GM19193 (cell line): Measurements from ENCODE around the gene IFIT3.

Source experiments
- POLR2A ChIP-seq: IDR thresholded peaks from 4 replicates; pipeline ENCODE4 v1.6.1; 2011; ENCODE audit not compliant: insufficient read depth, insufficient read length; ENCODE audit errors: extremely low read depth

The IFIT3 gene

DNA sequence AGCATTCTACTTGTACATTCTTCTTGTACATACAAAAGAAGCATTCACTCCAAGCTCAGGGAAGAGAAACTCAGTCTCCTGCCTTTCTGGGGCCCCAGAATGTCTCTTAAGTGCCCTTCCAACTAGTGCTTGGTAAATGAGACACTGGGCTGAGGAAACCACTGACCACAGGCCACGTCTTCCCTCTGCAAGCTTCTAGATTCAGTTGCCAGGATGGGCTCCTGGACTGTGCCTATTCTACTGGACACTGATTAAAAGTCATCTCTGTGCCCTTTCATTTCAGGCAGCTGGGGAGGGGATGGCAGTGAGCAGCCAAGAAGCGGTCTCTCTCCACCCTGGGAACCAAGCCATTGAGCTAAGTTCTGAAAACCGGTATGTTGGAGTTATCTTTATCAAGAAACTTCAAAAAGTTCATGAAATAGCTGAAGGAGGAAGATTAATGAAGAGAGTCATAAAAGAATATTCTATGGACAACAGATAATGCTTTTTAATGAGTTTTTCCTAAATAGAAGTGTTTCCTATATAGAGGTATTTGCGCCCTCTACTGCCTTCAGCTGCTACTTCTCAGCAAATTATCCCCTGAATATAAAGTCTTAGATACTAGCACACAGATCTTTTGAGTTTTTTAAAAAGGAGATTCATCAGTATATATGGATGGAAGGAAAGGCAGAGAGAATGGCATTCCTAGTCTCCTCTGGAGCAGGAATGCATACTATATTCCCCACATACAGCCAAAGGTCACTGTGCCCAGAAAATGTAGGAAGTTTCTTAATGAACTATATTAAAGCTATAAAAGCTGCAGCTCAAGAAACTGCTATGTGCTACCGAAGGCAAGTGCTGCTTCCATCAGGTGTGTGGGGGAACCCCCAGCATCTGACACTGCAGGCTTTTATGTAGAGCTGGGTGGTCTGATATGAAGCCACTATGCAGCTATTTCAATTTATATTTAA, 41.6 kb downstream of the IFIT3 start:
- no peak for TF ChIP-seq POLR2A

- TF ChIP-seq POLR2A: no peak
Observed at GRCh38 chr10:89371079-89371478, 43.3 kb downstream of the IFIT3 start.

GRCh38 chr10:89371987-89372386, 44.2 kb downstream of the IFIT3 start:
- no peak for TF ChIP-seq POLR2A

GRCh38 chr10:89373916-89374711, 46.3 kb downstream of the IFIT3 start:
- TF ChIP-seq POLR2A: no peak

- no peak for TF ChIP-seq POLR2A
Observed at GRCh38 chr10:89374713-89375141, 46.9 kb downstream of the IFIT3 start.

DNA sequence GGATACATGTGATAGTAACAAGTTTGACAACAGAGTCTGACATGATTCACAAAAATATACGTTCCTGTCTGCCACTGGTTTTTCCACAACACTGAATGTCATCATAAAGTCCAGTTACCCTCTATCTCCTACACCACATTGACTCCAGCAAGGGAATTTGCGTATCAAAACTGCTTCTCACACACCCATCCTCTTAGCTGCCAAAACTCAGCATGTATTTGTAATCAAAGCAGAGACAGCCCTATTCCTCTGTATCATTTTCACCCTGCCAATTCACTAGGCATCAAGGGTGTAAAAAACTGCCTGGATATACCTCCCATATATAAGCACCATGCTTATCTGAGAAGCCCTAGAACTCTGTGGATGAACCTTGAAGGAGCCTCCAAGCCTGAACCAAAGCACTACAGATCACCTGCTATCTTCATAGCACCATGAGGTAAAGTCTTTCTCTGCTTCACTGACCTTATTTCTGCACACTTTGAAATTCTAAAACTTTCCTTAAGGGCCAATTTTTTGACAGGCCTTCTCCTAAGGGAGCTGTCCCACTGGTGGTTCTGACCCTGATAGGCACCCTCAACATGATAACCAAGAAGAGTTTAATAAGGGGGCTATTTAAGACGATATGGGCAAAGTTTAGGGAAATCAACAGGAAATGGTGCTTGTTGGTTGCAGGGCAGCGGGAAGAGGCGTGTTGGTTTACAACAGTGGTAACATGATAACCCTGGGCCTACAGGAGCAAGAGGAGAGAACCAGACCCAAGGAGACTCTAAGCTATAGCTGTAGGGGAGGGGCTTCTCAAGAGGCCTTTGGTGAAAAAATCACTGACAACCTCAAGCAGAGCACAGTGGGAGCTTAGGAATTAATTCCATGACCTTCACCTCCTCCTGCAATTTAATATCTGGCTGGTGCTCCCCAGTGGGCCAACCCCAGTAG, 50.2 kb downstream of the IFIT3 start, which contains the start of gene IFIT1B:
TSS of gene IFIT1B (plus strand) at position 352 of the 933 bp plus-strand sequence. CDS start at position 432, 80 bp downstream.
- no peak for TF ChIP-seq POLR2A

- no peak for TF ChIP-seq POLR2A
Observed at GRCh38 chr10:89379103-89379502, 51.3 kb downstream of the IFIT3 start.

- TF ChIP-seq POLR2A: no peak
Observed at GRCh38 chr10:89382757-89383156, 55.0 kb downstream of the IFIT3 start.

DNA sequence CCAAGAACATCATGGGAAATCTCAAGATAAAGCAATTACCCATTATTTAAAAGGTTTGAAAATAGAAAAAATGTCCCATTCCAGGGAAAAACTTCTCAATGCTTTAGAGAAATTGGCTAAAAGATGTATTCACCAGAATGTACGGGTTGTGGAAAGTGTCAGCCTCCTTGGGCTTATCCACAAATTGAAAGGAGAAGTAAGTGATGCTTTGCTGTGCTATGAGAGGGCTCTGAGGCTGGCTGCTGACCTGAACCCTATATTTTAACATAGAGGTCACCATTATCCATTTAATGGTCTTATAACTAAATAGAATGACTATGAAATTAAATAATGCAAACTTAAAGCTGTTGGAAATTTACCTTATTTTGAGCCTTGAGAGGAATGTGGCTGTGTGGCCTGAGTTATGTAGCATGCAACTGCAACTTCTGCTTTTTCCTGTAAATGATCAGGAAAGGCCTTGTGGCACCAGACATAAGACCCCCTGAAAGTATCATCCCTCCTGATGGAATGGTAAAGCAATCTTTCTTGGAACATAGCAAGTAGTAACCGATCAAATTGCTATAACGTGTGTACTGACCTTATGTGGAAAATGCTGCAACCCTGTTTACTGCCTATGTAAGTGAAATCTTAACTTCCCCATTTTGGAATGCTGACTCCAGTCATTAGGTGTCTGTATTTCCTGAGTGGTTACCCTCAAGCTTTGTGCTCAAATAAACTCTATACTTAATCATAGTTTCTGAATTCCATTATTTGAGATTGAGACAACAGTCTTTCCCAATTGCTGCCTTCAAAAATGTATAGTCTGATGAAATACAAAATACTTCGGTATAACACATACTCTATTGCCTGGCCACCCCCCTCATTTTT, 56.9 kb downstream of the IFIT3 start:
- no peak for TF ChIP-seq POLR2A

DNA sequence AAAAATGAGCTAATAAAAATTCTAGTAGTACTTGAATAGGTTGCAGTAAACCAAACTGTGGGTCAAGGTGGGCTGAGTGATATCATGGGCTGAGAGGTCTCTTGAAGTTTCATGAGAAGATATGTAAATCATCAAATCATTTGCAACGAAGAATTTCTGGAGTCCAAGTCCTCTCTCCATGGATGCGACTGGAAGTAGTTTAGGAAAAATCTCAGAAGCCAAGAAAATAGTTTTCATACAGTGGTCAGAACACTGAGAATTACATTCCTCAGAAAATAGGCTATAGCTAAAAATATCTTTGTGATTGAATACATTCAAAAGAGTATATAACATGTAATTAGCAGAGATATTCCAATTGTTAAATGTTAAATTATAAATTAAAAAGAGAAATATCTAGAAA, 61.0 kb downstream of the IFIT3 start:
- no peak for TF ChIP-seq POLR2A

GRCh38 chr10:89389254-89389653, 61.5 kb downstream of the IFIT3 start:
- TF ChIP-seq POLR2A: no peak
